AG04450 (cell line): ENCODE results near the gene CSTPP1. TPM values are rescaled to one million over a fixed set of nuclear protein-coding genes. Genes with fewer than 3 reads are reported as not detected.

Experiments
- CTCF ChIA-PET: fragments of 300-600, 350-600 bp; formaldehyde crosslinking; extraction: SDS; loops from one replicate; lab custom pipeline; 2022; ENCODE audit warnings: antibody characterized with exemption, inconsistent platforms; lab: Charles Lee
- POLR2A ChIA-PET: fragments of 350-600 bp; formaldehyde crosslinking; extraction: SDS; loops from one replicate; lab custom pipeline; 2021; ENCODE audit warnings: antibody characterized with exemption, inconsistent platforms; lab: Yijun Ruan, JAX
- DNase-seq: peaks from one replicate; pipeline ENCODE4 v3.0.0-alpha.2; 2011; ENCODE audit warnings: low read depth, low spot score
- H3K27ac ChIP-seq: one replicate; pipeline ENCODE4 v1.5.1; 2012; ENCODE audit warnings: low read depth, low read length, control low read depth
- H3K27me3 ChIP-seq: one replicate; pipeline ENCODE4 v1.6.0; 2012; ENCODE audit warnings: low read length; ENCODE audit not compliant: control insufficient read depth, insufficient read depth
- H3K4me3 ChIP-seq: 2 replicates; pipeline ENCODE4 v1.5.1; 2011; ENCODE audit warnings: mild to moderate bottlenecking, low read depth, low read length, control low read depth
- H3K9me3 ChIP-seq: 2 replicates; pipeline ENCODE4 v1.5.1; 2012; ENCODE audit warnings: low read length; ENCODE audit not compliant: control insufficient read depth, insufficient read depth
- CTCF ChIP-seq: IDR thresholded peaks from 2 replicates; pipeline ENCODE4 v1.5.1; 2011; ENCODE audit warnings: low read depth, low read length, control low read depth, inconsistent platforms
- polyA plus RNA-seq: library from polyadenylated mRNA; depleted of rRNA; stranded (reverse); fragments of >200 nt; gene quantifications from 2 replicates; pipeline ENCODE4 v1.2.3, GENCODE V29; 2011

CSTPP1 gene
- polyA plus RNA-seq, 1 experiment, result 30.2 TPM

DNA sequence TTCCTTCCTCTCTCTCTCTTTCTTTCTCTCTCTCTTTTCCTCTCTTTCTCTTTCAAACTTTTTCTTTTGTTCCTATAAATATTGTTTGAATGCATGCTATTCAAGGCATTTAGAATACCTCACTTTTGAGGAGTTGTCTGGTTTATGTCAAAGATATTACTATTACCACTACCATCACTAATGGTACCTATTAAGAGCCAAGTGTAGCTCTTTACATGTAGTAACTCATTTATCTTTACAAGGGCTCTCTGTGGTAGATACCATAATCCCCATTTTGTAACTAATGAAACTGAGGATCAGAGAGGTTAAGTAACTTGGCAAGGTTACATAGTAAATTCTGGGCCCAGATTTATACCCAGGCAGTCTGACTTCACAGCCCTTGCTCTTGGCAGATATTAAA lies 116.0 kb downstream of the CSTPP1 start:
- Histone ChIP-seq H3K27me3 (no peaks in the 10 kb centered on the region), H3K4me3 (no peak overlapping the region), H3K9me3 (no peaks in the 10 kb centered on the region), H3K27ac (no peak overlapping the region)
- POLR2A ChIA-PET, result no interaction called here
- CTCF ChIA-PET, result no interaction called here
- no peak for TF ChIP-seq CTCF
- no peak for DNase-seq

- ChIA-PET POLR2A (no interaction called here), CTCF (no interaction called here)
- Histone ChIP-seq H3K27me3 (no peaks in the 10 kb centered on the region), H3K9me3 (peaks cover 4% of the 10 kb centered on the region; the same call in 1 of the 2 replicates), H3K27ac (no peak overlapping the region), H3K4me3 (no peak overlapping the region)
- no peak for TF ChIP-seq CTCF
- DNase-seq, result no peak
These were observed 119.0 kb downstream of the CSTPP1 start for GRCh38 chr11:47055534-47055933.

DNA sequence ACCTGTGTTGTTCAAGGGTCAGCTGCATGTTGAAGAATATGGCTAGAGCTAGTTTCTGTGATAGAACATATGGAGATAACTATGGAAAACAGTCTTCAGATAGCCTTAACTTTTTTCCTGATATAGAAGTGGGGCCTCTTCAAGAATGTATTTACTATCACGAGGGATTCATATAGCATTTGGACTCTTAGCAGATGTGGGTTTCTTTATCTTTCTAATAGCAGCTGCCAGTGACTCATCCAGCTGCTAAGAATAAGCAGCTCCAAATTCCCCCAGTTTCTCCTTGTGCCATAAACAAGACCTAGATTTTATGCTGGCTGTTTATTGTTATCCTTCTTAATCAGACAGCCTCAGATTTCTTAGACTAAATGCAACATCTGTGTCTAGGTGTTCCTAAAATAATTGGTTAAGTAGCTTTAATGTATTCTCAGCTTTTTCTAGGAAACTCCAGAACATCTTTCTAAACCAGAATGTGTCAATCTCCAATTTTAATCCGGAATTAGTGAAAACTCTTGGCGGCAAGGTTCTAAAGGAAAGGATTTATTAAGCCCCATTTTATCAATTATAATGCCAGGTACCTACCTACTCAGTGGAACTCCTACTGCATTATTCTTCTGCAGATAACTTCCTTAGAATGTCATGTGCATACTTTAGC lies 119.8 kb downstream of the CSTPP1 start:
- no peak for TF ChIP-seq CTCF
- peak; percentile 72 for DNase-seq
- Histone ChIP-seq H3K9me3 (peaks cover 4% of the 10 kb centered on the region; the same call in 1 of the 2 replicates), H3K27me3 (no peaks in the 10 kb centered on the region), H3K4me3 (no peak overlapping the region), H3K27ac (no peak overlapping the region)
- ChIA-PET POLR2A (no interaction called here), CTCF (no interaction called here)

DNA sequence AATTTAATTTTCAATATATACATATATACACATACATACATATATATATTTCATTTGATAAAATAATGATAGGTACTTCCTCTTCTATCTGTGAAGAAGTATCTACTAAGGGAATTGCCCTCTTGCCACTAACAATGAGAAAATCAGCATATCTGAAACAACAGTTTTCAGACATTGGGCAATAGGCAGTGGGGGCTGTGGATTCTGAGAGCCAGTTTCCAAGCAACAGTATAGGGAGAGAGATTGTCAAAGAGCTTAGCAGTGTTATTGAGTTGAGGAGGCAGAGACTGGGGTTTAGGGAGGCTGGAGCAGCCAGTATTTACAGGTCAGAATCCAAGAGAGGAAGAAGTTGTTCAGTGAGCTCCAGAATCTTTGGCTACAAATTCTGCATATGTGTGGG lies 120.8 kb downstream of the CSTPP1 start:
- POLR2A ChIA-PET, result no interaction called here
- no peaks in the 10 kb centered on the region for H3K27me3 ChIP-seq
- peaks cover 4% of the 10 kb centered on the region; the same call in 1 of the 2 replicates for H3K9me3 ChIP-seq
- no peak overlapping the region for H3K4me3 ChIP-seq
- no peak for DNase-seq
- no peak for TF ChIP-seq CTCF
- no peak overlapping the region for H3K27ac ChIP-seq
- CTCF ChIA-PET, result no interaction called here

GRCh38 chr11:47060807-47061206 lies 124.2 kb downstream of the CSTPP1 start:
- DNase-seq, result no peak
- POLR2A ChIA-PET, result interaction anchor here (0.9 kb wide), 1 partner anchor 117 kb away, joined by 5 read pairs; no protein-coding TSS in a partner anchor
- no peak overlapping the region for H3K4me3 ChIP-seq
- TF ChIP-seq CTCF, result no peak
- peaks cover 4% of the 10 kb centered on the region; the same call in 1 of the 2 replicates for H3K9me3 ChIP-seq
- CTCF ChIA-PET, result no interaction called here
- no peak overlapping the region for H3K27ac ChIP-seq
- no peaks in the 10 kb centered on the region for H3K27me3 ChIP-seq
